ENCODE measurements around the gene HTR3E.

The HTR3E gene, protein sequence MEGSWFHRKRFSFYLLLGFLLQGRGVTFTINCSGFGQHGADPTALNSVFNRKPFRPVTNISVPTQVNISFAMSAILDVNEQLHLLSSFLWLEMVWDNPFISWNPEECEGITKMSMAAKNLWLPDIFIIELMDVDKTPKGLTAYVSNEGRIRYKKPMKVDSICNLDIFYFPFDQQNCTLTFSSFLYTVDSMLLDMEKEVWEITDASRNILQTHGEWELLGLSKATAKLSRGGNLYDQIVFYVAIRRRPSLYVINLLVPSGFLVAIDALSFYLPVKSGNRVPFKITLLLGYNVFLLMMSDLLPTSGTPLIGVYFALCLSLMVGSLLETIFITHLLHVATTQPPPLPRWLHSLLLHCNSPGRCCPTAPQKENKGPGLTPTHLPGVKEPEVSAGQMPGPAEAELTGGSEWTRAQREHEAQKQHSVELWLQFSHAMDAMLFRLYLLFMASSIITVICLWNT

DNA sequence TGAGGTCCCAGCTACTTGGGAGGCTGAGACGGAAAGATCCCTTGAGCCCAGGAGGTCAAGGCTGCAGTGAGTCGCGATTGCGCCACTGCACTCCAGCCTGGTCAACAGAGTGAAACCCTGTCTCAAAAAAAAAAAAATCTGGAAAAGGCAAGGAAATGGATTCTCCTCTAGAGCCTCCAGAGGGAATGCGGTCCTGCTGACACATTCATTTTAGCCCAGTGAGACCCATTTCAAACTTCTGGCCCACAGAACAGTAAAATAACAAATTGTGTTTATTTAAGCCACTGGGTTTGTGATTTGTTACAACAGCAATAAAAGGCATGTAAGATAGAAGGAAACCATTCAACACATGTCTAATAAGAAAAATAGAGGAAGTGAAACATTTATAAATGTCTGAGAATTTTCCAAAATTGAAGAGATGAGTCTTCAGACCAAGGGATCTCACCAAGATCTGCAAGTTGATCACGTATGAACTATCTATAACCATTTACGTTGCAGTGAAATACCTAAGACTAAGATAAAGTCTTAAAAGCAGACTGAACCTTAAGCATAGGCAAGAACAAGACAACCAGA, at the start of gene HTR3E:
TSS of gene HTR3E (plus strand) at position 254 of the 573 bp plus-strand sequence. CDS start 466 bp downstream, outside the sequence.
- no peak for TF ChIP-seq CTCF (conservative IDR thresholded peaks at IDR 0.05)
- no peak within 1 kb of the TSS for H3K27ac ChIP-seq

DNA sequence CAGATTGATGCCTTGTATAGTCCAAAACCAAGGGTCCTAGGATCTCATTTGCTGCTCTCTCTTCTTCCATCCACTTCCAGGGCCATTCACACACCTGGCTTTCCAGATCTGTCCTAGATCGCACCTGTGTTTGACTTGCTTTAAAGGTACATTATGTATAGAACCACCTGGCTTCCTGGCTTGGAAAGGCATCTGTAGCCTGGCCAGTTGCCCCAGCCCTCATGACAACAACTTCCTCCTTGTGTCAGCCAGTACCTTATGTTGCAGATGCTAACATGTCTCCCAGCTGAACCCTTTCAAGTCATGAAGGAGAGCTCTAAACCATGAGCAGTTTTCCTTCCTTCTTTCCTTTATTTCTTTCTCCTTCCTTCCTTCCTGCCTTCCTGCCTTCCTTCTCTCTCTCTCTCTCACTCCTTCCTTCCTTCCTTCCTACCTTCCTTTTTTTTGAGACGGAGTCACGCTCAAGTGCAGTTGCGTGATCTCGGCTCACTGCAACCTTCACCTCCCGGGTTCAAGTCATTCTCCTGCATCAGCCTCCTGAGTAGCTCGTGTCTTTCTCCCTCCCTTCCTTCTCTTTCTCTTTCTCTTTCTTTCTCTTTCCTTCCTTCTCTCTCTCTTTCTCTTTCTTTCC, 46.5 kb upstream of the HTR3E start:
- no peak overlapping the region for H3K27ac ChIP-seq
- no peak for TF ChIP-seq CTCF (conservative IDR thresholded peaks at IDR 0.05)

DNA sequence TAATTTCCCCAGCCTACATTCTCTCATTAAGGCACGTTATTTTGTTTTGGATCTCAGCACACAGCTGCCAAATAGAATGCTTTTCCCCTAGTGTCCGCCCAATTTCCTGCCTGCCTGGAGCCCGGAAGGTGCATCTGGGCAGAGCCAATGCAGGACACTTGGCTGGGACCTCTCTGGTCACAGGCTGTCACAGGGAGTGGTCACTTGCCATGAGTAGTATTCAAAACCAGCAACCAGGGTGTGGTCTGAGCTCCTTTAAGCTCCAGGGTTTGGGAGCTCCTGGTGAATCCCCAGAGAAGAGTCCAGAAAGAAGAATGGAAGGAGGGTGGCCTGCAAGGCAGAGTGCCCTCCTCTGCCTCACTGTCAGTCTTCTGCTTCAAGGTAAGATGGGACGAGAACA, 44.1 kb upstream of the HTR3E start, which contains the start of gene HTR3C:
TSS of gene HTR3C (plus strand) at position 281 of the 400 bp plus-strand sequence. CDS start at position 315, 34 bp downstream.
- TF ChIP-seq CTCF (conservative IDR thresholded peaks at IDR 0.05), result no peak
- no peak within 1 kb of the TSS for H3K27ac ChIP-seq

DNA sequence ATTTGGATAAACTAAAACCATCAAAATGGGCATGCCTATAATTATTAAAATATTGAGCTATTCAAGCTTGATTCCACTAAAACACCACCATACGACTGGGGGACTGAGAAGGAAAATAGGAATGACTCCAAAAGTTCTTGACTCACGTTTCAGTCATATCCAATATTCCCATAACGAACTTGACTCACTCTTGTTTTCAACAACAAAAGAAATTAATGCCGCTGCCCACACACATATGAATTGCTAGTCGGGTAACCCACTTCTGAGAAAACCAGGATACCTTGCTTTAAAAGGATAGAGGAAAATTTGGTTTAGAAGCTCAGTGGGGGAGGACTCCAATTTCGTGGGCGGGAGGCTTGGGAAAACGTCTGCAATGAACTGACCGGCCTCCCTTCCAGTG, 38.8 kb upstream of the HTR3E start:
- H3K27ac ChIP-seq, result no peak overlapping the region

GRCh38 chr3:184059424-184059823, 37.4 kb upstream of the HTR3E start:
- no peak overlapping the region for H3K27ac ChIP-seq
- TF ChIP-seq CTCF (conservative IDR thresholded peaks at IDR 0.05), result no peak

More for the DNA sequence above, 38.8 kb upstream of the HTR3E start:
- no peak for TF ChIP-seq CTCF (conservative IDR thresholded peaks at IDR 0.05)

GRCh38 chr3:184062637-184063036, 34.2 kb upstream of the HTR3E start:
- TF ChIP-seq CTCF (conservative IDR thresholded peaks at IDR 0.05), result no peak
- no peak overlapping the region for H3K27ac ChIP-seq

GRCh38 chr3:184066211-184066610, 30.7 kb upstream of the HTR3E start:
- H3K27ac ChIP-seq, result no peak overlapping the region
- TF ChIP-seq CTCF (conservative IDR thresholded peaks at IDR 0.05), result no peak
